RWPE2 (cell line): ENCODE measurements around the gene BAZ2A.
A peak's percentile ranks its signal among the peaks of the same experiment; 100 is the strongest.

ENCODE experiments used
- ATAC-seq: fragments of 200-7000 bp; cut with Tn5 transposase; 3 replicates; pipeline ENCODE4 v1.9.1; 2021; ENCODE audit warnings: low read depth
- DNase-seq: peaks from one replicate; pipeline ENCODE4 v3.0.0-alpha.2; 2020; ENCODE audit warnings: low spot score
- H3K27ac ChIP-seq: fragments of 450-650 bp; 2 replicates; pipeline ENCODE4 v1.5.1; 2017; ENCODE audit warnings: mild to moderate bottlenecking; ENCODE audit not compliant: poor library complexity, severe bottlenecking
- H3K27me3 ChIP-seq: fragments of 250-450 bp; sonication (Bioruptor Pico); 2 replicates; pipeline ENCODE4 v1.5.1; 2021; ENCODE audit warnings: mild to moderate bottlenecking, moderate library complexity; ENCODE audit not compliant: insufficient read depth, poor library complexity, severe bottlenecking
- H3K36me3 ChIP-seq: fragments of 250-450 bp; sonication (Bioruptor Pico); 2 replicates; pipeline ENCODE4 v1.5.1; 2020; ENCODE audit warnings: low read depth, mild to moderate bottlenecking, moderate library complexity
- H3K4me1 ChIP-seq: fragments of 250-450 bp; sonication (Bioruptor Pico); 2 replicates; pipeline ENCODE4 v1.5.1; 2021; ENCODE audit warnings: mild to moderate bottlenecking, moderate library complexity; ENCODE audit not compliant: insufficient read depth, poor library complexity, severe bottlenecking
- H3K4me3 ChIP-seq: fragments of 250-450 bp; sonication (Bioruptor Pico); 2 replicates; pipeline ENCODE4 v1.5.1; 2021; ENCODE audit warnings: mild to moderate bottlenecking, moderate library complexity; ENCODE audit not compliant: severe bottlenecking
- H3K9me3 ChIP-seq: fragments of 250-450 bp; sonication (Bioruptor Pico); 2 replicates; pipeline ENCODE4 v1.5.1; 2021; ENCODE audit warnings: mild to moderate bottlenecking, moderate library complexity; ENCODE audit not compliant: severe bottlenecking
- TF ChIP-seq, protein P1 (sequence below): fragments of 450-650 bp; IDR thresholded peaks from one replicate; pipeline ENCODE4 v1.5.1; 2017; ENCODE audit warnings: mild to moderate bottlenecking, moderate library complexity; ENCODE audit not compliant: poor library complexity, severe bottlenecking

The BAZ2A gene

DNA sequence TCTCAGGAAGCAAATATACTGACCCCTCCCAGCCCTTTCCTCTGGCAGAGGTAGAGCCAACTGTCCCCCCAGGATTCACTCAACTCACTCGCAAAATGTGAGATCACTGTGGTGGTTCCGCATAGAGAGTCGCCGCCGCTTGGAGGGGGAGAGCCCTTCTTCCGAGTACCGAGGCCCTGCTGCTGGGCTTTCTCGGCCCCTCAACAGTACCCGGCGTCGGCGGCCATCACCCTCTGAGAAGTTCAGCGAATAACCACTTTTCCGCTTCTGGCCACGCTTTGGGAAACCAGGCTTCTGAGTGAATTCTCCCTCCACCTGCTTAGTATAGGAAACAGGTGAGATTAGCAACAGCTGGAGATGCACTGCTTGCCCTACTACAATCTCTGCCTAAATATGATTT is 31.1 kb downstream of the BAZ2A start:
- ATAC-seq (no peak), DNase-seq (no peak)
- Histone ChIP-seq H3K4me1 (no peaks in the 10 kb centered on the region), H3K36me3 (peaks cover 89% of the 10 kb centered on the region), H3K4me3 (no peak overlapping the region), H3K27me3 (no peaks in the 10 kb centered on the region), H3K9me3 (no peaks in the 10 kb centered on the region), H3K27ac (no peak overlapping the region)
- TF ChIP-seq, protein P1, sequence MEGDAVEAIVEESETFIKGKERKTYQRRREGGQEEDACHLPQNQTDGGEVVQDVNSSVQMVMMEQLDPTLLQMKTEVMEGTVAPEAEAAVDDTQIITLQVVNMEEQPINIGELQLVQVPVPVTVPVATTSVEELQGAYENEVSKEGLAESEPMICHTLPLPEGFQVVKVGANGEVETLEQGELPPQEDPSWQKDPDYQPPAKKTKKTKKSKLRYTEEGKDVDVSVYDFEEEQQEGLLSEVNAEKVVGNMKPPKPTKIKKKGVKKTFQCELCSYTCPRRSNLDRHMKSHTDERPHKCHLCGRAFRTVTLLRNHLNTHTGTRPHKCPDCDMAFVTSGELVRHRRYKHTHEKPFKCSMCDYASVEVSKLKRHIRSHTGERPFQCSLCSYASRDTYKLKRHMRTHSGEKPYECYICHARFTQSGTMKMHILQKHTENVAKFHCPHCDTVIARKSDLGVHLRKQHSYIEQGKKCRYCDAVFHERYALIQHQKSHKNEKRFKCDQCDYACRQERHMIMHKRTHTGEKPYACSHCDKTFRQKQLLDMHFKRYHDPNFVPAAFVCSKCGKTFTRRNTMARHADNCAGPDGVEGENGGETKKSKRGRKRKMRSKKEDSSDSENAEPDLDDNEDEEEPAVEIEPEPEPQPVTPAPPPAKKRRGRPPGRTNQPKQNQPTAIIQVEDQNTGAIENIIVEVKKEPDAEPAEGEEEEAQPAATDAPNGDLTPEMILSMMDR: no peak

DNA sequence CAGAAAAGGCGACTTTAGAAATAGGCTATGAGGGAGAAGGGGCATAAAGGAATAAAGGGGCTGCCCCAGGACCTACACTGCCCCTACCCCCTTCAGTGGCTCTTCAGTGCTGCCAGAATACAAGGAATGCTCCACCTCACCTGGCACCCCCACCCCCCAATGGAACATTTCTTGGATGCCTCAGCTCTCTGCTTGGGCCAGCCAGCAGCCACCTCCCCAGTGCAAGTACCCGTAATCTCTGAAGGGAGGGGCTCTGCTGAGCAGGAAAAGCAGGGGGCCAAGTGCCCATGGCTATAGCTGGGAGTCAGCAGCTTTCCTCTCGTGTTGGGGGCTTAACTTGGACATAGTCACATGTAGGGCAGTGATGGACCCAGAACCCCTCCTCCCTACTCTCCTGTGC is 33.3 kb downstream of the BAZ2A start:
- Histone ChIP-seq H3K27me3 (no peaks in the 10 kb centered on the region), H3K36me3 (peaks cover 78% of the 10 kb centered on the region), H3K4me3 (no peak overlapping the region), H3K27ac (peak overlapping the region; percentile 5), H3K4me1 (no peaks in the 10 kb centered on the region), H3K9me3 (no peaks in the 10 kb centered on the region)
- TF ChIP-seq, protein P1: no peak
- ATAC-seq (no peak), DNase-seq (no peak)

DNA sequence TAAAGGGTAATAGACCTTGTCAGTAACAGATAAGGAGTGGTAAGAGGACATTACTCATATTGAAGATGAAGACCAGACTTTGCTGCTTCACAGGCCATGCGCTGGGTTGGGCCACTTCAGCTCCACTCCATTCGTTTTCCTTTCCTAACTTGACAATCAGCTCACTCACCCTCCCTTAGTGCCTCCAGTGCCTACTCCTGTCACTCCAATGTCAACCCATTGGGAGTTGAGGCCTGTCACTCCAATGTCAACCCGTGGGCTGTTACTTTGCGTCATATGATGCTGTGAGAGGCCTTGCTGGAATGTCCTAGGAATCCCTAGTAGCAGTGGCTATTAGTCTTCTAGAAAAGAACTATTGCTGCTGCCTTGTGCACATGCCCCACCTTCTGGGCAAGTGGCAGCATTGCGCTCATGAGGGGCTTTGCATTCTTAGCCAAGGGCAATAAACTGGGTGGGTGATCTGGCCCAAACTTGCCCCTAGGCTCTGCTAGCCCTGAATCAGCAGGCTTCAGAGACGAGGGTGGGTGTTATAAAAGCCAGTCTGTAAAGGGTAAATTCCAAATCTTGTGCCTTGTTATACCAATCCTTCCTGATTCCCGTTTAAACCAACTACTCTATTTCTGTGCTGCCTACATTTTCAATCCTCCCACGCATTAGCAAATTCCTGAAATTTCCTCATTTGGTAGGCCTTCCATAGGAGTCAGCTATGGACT is 36.1 kb downstream of the BAZ2A start:
- Histone ChIP-seq H3K9me3 (no peaks in the 10 kb centered on the region), H3K27ac (peak overlapping the region; percentile 37), H3K4me1 (no peaks in the 10 kb centered on the region), H3K27me3 (no peaks in the 10 kb centered on the region), H3K36me3 (peaks cover 75% of the 10 kb centered on the region), H3K4me3 (no peak overlapping the region)
- TF ChIP-seq, protein P1: peak; percentile 87
- ATAC-seq (peak; percentile 55), DNase-seq (no peak)

DNA sequence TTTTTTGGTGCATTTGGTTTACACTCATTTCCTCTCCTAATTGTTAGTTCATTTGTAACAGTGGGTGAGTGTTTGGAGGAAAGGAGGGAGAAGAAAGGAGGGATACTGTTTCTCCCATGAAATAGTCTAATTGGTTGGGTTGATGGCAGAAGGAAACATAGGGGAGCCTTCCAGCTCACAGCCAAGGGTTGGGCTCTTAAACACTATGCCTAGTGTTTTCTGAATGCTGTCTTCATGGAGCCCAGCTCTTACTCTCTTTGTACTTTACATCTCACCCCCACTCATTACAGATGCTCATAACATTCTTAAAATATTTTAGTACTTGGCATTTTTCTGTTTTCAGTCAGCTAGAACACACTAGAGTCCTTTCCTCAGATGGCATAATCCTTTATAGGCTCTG is 38.2 kb downstream of the BAZ2A start:
- Histone ChIP-seq H3K9me3 (no peaks in the 10 kb centered on the region), H3K4me1 (no peaks in the 10 kb centered on the region), H3K36me3 (peaks cover 70% of the 10 kb centered on the region), H3K4me3 (no peak overlapping the region), H3K27ac (peak overlapping the region; percentile 37), H3K27me3 (no peaks in the 10 kb centered on the region)
- DNase-seq (no peak), ATAC-seq (no peak)
- TF ChIP-seq, protein P1: no peak

DNA sequence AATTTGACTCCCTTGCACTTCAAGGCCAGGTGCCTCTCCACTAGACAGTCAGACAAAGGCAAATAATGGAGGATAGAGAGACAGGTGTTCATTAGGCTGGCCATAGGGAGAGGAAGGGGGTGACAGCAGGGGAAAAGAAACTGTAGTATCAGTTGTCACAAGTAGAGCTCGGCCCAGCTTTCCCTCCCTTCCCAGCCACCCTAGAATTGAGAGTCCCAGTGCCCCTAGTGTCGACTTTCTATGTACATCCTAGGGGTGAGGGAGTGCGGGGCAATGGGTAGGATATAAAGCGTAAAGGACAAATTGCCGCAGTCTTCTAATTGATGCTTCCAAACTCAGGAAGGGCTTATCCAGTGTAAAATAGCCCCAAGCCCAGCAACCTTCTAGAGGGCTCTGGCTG is 39.0 kb downstream of the BAZ2A start:
- TF ChIP-seq, protein P1: no peak
- DNase-seq (no peak), ATAC-seq (no peak)
- Histone ChIP-seq H3K27me3 (no peaks in the 10 kb centered on the region), H3K36me3 (peaks cover 70% of the 10 kb centered on the region), H3K4me1 (no peaks in the 10 kb centered on the region), H3K27ac (no peak overlapping the region), H3K9me3 (no peaks in the 10 kb centered on the region), H3K4me3 (no peak overlapping the region)
